Measurements from ENCODE around the gene PDK4. TPM values are rescaled to one million over a fixed set of nuclear protein-coding genes. Genes with fewer than 3 reads are reported as not detected.

Gene PDK4
- total and polyA plus RNA-seq, 9 of the 15 experiments (the other 6 are each of a cell fraction or from before 2014, with no cell fraction given): 0.03 to 0.24 (median 0.08) TPM; not detected in 2

- Histone ChIP-seq H3K36me3 (ENCODE audit: control insufficient read depth, insufficient read depth, low read length) (no peaks in the 10 kb centered on the region), H3K9ac (ENCODE audit: insufficient read depth in 1 of 2, low read depth in 2 of 2, low read length in 2 of 2) (no peak overlapping the region), H3K4me1 (replicated peaks in 1 of 2; ENCODE audit: control insufficient read depth in 2 of 2, insufficient read depth in 2 of 2, low read length in 2 of 2) (no peaks in the 10 kb centered on the region), H3K27me3 (ENCODE audit: control insufficient read depth in 2 of 2, insufficient read depth in 2 of 2, low read length in 2 of 2) (no peaks in the 10 kb centered on the region), H4K20me1 (replicated peaks; ENCODE audit: control insufficient read depth, insufficient read depth, low read length) (no peaks in the 10 kb centered on the region), H3K27ac (ENCODE audit: extremely low read depth, low read depth, low read length) (no peak overlapping the region), H3K4me3 (no peak overlapping the region), H3K9me1 (ENCODE audit: control insufficient read depth, insufficient read depth, low read length) (no peaks in the 10 kb centered on the region), H2AFZ (ENCODE audit: low read depth, low read length) (no peak overlapping the region), H3K79me2 (ENCODE audit: control insufficient read depth, insufficient read depth, low read length) (no peaks in the 10 kb centered on the region), H3K9me3 (replicated peaks; ENCODE audit: control insufficient read depth, insufficient read depth, low read depth, low read length) (no peaks in the 10 kb centered on the region), H3K4me2 (ENCODE audit: insufficient read depth, low read length) (no peak overlapping the region)
- no peak for TF ChIP-seq ZNF212 (CRISPR knock-in tag; IDR thresholded peaks at IDR 0.05)
- TF ChIP-seq ZEB2 (IDR thresholded peaks at IDR 0.05): no peak
- TF ChIP-seq FOXJ3 (CRISPR knock-in tag; IDR thresholded peaks at IDR 0.05): no peak
- TF ChIP-seq PML (IDR thresholded peaks at IDR 0.05; ENCODE audit: low read length): no peak
- TF ChIP-seq ZNF699 (CRISPR knock-in tag; IDR thresholded peaks at IDR 0.05; ENCODE audit: insufficient replicate concordance): no peak
- no peak for TF ChIP-seq PHB (CRISPR knock-in tag; IDR thresholded peaks at IDR 0.05)
- no peak for TF ChIP-seq ZBTB9 (CRISPR knock-in tag; IDR thresholded peaks at IDR 0.05)
- TF ChIP-seq DMBX1 (CRISPR knock-in tag; IDR thresholded peaks at IDR 0.05; ENCODE audit: borderline replicate concordance): no peak
- TF ChIP-seq ZNF785 (CRISPR knock-in tag; IDR thresholded peaks at IDR 0.05): no peak
- no peak for TF ChIP-seq RAD51 (IDR thresholded peaks at IDR 0.05; ENCODE audit: borderline replicate concordance, low read depth)
- no peak for TF ChIP-seq GTF2A2 (tag; IDR thresholded peaks at IDR 0.05)
- no peak for TF ChIP-seq ZNF436 (CRISPR knock-in tag; IDR thresholded peaks at IDR 0.05)
- no peak for TF ChIP-seq TRIM24 (IDR thresholded peaks at IDR 0.05)
- TF ChIP-seq, protein P1, sequence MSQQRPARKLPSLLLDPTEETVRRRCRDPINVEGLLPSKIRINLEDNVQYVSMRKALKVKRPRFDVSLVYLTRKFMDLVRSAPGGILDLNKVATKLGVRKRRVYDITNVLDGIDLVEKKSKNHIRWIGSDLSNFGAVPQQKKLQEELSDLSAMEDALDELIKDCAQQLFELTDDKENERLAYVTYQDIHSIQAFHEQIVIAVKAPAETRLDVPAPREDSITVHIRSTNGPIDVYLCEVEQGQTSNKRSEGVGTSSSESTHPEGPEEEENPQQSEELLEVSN (IDR thresholded peaks at IDR 0.05; ENCODE audit: borderline replicate concordance in 1 of 2, extremely low read depth in 1 of 2, insufficient read depth in 1 of 2, insufficient read length in 1 of 2, low read depth in 1 of 2, low read length in 1 of 2, poor library complexity in 1 of 2, severe bottlenecking in 1 of 2): no peak
- TF ChIP-seq CCNT2 (IDR thresholded peaks at IDR 0.05; ENCODE audit: borderline replicate concordance, extremely low read depth, insufficient read length, low read depth, low read length): no peak
- no peak for TF ChIP-seq FOS (IDR thresholded peaks at IDR 0.05; ENCODE audit: extremely low read depth, insufficient read length)
- TF ChIP-seq SP1 (CRISPR knock-in tag; IDR thresholded peaks at IDR 0.05): no peak
- no peak for ATAC-seq
- ChIA-PET CTCF (ENCODE audit: low intra/inter-chr PET ratio) (interaction anchor here (0.6 kb wide), 1 partner anchor 109 kb away, joined by 3 read pairs; no protein-coding TSS in a partner anchor), POLR2A (interaction anchor here (1.0 kb wide), 1 partner anchor 9 kb away, joined by 4 read pairs; no protein-coding TSS in a partner anchor)
- in situ Hi-C loops (cut with MboI) (no loop called here), intact Hi-C loops (cut with micrococcal nuclease) (no loop called here)
- no peak for FAIRE-seq
- WGBS (ENCODE audit: insufficient coverage, low coverage, missing lambda C conversion rate): 1% methylated on average over 3 of the region's 3 CpGs
- no TSS peak for BruUV-seq (replicated peaks)
- DNase-seq (ENCODE audit: extremely low read depth in 1 of 4, low spot score in 3 of 4): no peak
Measured at GRCh38 chr7:95620631-95621030, 24.3 kb upstream of the PDK4 start.

Data from K562 (cell line).